Measurements from ENCODE around the gene SLC35E2B. TPM values are rescaled to one million over a fixed set of nuclear protein-coding genes. Genes with fewer than 3 reads are reported as not detected.
A peak's percentile ranks its signal among the peaks of the same experiment; 100 is the strongest.

Gene SLC35E2B
- polyA plus RNA-seq, 2 of the 4 experiments (the other 2 are of a cell fraction), result 10.8 to 13.6 TPM

DNA sequence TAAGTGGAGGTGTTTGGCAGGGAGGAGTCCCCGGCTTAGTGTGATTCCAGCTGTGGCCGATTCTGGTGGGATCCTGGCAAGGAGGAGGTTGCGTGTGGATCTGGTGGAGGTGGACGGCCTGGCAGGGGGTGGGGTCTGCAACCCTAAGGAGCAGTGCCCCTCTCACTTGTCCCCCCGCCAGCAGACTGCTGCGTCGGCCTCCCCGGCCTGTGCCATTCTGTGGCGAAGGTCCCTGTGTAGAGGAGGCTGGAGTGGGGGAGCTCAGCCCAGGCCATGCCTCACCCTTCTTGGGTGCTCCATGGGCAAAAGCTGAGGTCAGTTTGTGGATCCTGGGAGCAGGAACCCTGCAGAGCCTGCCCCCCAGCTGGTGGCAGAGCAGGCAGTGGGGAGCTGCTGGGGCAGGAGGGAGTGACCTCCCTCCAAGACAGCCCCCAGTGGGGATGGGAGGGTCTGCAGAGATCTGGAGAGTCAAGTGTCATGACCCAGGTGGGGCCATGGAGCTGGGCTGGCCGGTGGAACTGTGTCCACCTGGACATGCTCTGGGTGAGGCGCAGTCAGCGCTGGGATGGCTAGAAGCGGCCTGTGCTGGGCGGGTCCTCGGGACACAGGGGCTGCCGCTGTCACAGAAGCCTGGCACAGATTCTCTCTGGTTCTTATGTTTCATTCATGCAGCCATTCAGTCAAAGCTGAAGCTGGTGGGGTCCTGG, 72.0 kb downstream of the SLC35E2B start:
- H3K4me2 ChIP-seq, result no peak overlapping the region
- TF ChIP-seq FOSB (CRISPR knock-in tag; IDR thresholded peaks at IDR 0.05) (no peak), ATOH8 (CRISPR knock-in tag; IDR thresholded peaks at IDR 0.05; ENCODE audit: low read depth) (no peak), TP53 (CRISPR knock-in tag; IDR thresholded peaks at IDR 0.05) (no peak), MAFK (IDR thresholded peaks at IDR 0.05; ENCODE audit: partially characterized antibody) (no peak), ZNF302 (CRISPR knock-in tag; IDR thresholded peaks at IDR 0.05) (no peak), RCOR1 (IDR thresholded peaks at IDR 0.05; ENCODE audit: low read depth, low read length) (no peak)
- 93% methylated on average over 9 of the region's 16 CpGs for WGBS (ENCODE audit: missing lambda C conversion rate)
- no peaks in the 10 kb centered on the region for H3K9me3 ChIP-seq
- no peak overlapping the region for H3K4me3 ChIP-seq
- H3K4me1 ChIP-seq, result 0 out of 3 replicates have a peak, but pooled peaks cover 6% of the 10 kb centered on the region
- ChIA-PET CTCF (no interaction called here), POLR2A (no interaction called here)
- ATAC-seq (no peak), DNase-seq (ENCODE audit: low read depth in 1 of 2, low spot score in 1 of 2) (no peak), FAIRE-seq (no peak)
- H3K27ac ChIP-seq, result no peak overlapping the region

GRCh38 chr1:1619917-1620361, 72.7 kb downstream of the SLC35E2B start:
- Histone ChIP-seq H3K4me1 (0 out of 3 replicates have a peak, but pooled peaks cover 6% of the 10 kb centered on the region), H3K4me2 (no peak overlapping the region), H3K4me3 (no peak overlapping the region), H3K9me3 (no peaks in the 10 kb centered on the region), H3K27ac (no peak overlapping the region)
- ChIA-PET POLR2A (no interaction called here), CTCF (no interaction called here)
- DNase-seq (ENCODE audit: low read depth in 1 of 2, low spot score in 1 of 2) (no peak), ATAC-seq (peak in 1 of 2 experiments; percentile 16; a peak in 1 of 6 replicates), FAIRE-seq (no peak)
- WGBS (ENCODE audit: missing lambda C conversion rate), result 62% methylated on average over 9 of the region's 14 CpGs
- TF ChIP-seq CTCF (IDR thresholded peaks at IDR 0.05) (peak; percentile 20; the same call in 1 of the 3 replicates), FOSB (CRISPR knock-in tag; IDR thresholded peaks at IDR 0.05) (no peak), BCL3 (IDR thresholded peaks at IDR 0.05) (no peak)

- DNase-seq (ENCODE audit: low read depth in 1 of 2, low spot score in 1 of 2) (no peak), FAIRE-seq (no peak), ATAC-seq (no peak)
- Histone ChIP-seq H3K4me2 (no peak overlapping the region), H3K4me1 (peaks cover 17% of the 10 kb centered on the region), H3K4me3 (no peak overlapping the region), H3K9me3 (no peaks in the 10 kb centered on the region), H3K27ac (no peak overlapping the region)
- WGBS (ENCODE audit: missing lambda C conversion rate), result 100% methylated on average over 2 of the region's 9 CpGs
- ChIA-PET POLR2A (no interaction called here), CTCF (no interaction called here)
- TF ChIP-seq TP53 (CRISPR knock-in tag; IDR thresholded peaks at IDR 0.05) (no peak), MAX (IDR thresholded peaks at IDR 0.05) (no peak), HOXB13 (CRISPR knock-in tag; IDR thresholded peaks at IDR 0.05; ENCODE audit: low read depth) (no peak), JUN (IDR thresholded peaks at IDR 0.05) (no peak), NR3C1 (IDR thresholded peaks at IDR 0.05) (no peak), RFX5 (IDR thresholded peaks at IDR 0.05) (no peak), HDAC2 (IDR thresholded peaks at IDR 0.05) (no peak), HMGXB4 (CRISPR knock-in tag; IDR thresholded peaks at IDR 0.05; ENCODE audit: borderline replicate concordance) (no peak), EHMT2 (IDR thresholded peaks at IDR 0.05; ENCODE audit: low read depth) (no peak), REST (IDR thresholded peaks at IDR 0.05) (no peak), EP300 (IDR thresholded peaks at IDR 0.05) (no peak), TFCP2L1 (CRISPR knock-in tag; IDR thresholded peaks at IDR 0.05) (no peak), KDM1A (IDR thresholded peaks at IDR 0.05; ENCODE audit: low read depth) (no peak), ESRRA (IDR thresholded peaks at IDR 0.05; ENCODE audit: borderline replicate concordance, low read length) (no peak), SMC3 (IDR thresholded peaks at IDR 0.05) (no peak), RCOR1 (IDR thresholded peaks at IDR 0.05; ENCODE audit: low read depth, low read length) (no peak), CHD2 (IDR thresholded peaks at IDR 0.05; ENCODE audit: low read length, partially characterized antibody) (no peak)
These were observed 74.1 kb downstream of the SLC35E2B start for GRCh38 chr1:1618396-1619068.

All from A549 (cell line).